Ovary (tissue), 9 donors: ENCODE measurements around the gene ST6GAL1. TPM values are rescaled to one million over a fixed set of nuclear protein-coding genes. Genes with fewer than 3 reads are reported as not detected.
"Not testable (repeated sequence)": the region's sequence is repeated elsewhere in the genome, so short reads cannot be mapped to it uniquely, and the experiment has no call there.

Source experiments
- DNase-seq, 5 donors: peaks; one replicate each; pipeline ENCODE4 v3.0.0-alpha.2; 2019 to 2020
- H3K27ac ChIP-seq, 2 donors: fragments of 200-600 bp; one replicate each; pipeline versions ENCODE4 v1.5.1 to v1.8.0; 2019 to 2022
- H3K27me3 ChIP-seq: fragments of 200-600 bp; one replicate; pipeline ENCODE4 v1.8.0; 2022
- H3K36me3 ChIP-seq: fragments of 200-600 bp; sonication (generic); one replicate; pipeline ENCODE4 v1.5.1; 2019
- H3K4me1 ChIP-seq: one replicate; pipeline ENCODE4 v1.8.1; 2013; ENCODE audit warnings: mild to moderate bottlenecking, moderate library complexity; ENCODE audit not compliant: insufficient read depth
- H3K4me3 ChIP-seq: fragments of 200-600 bp; sonication (generic); one replicate; pipeline ENCODE4 v1.5.1; 2017
- H3K9me3 ChIP-seq, 2 donors: fragments of 200-600 bp in 1 of 2; sonication (generic) in 1 of 2; one replicate each; pipeline versions ENCODE4 v1.5.1 to v1.8.1; 2013 to 2019; ENCODE audit warnings: mild to moderate bottlenecking in 1 of 2, moderate library complexity in 1 of 2
- EP300 ChIP-seq: sonication (generic); formaldehyde crosslinking; IDR thresholded peaks from one replicate; pipeline ENCODE4 v1.6.1; 2017; ENCODE audit warnings: antibody characterized with exemption
- POLR2A ChIP-seq: fragments of 450-650 bp; IDR thresholded peaks from one replicate; pipeline ENCODE4 v1.6.1; 2017; ENCODE audit warnings: antibody characterized with exemption, mild to moderate bottlenecking, moderate library complexity
- WGBS, 3 donors: extraction: QIAGEN DNeasy Blood & Tissue Kit in 1 of 3; methylation state at CpG; one replicate each; pipeline versions ENCODE4 v1.1.5 to v1.1.7; 2013 to 2017; 5-methylcytosine and 5-hydroxymethylcytosine counted together
- intact Hi-C, 4 donors: fragments of 100-400 bp; cut with DNase I; formaldehyde crosslinking; loops; one replicate each; pipeline versions ENCODE4 v1.11.0 to v1.15.1; 2022 to 2023
- polyA plus RNA-seq, 2 donors: library from polyadenylated mRNA; stranded (reverse); fragments of 200-250 nt in 1 of 2; fragments of 350-450 nt in 1 of 2; fragmentation: Illumina TruSeq in 1 of 2; extraction: RNeasy Lipid Tissue Mini Kit (QIAGEN cat#74804) in 1 of 2; gene quantifications; one replicate each; pipeline ENCODE4 v1.2.3, GENCODE V29; 2013 to 2014
- total RNA-seq, 7 donors: library from RNA; depleted of rRNA in 2 of 7; stranded (reverse); fragments of >200 nt in 2 of 7; fragmentation: NEBNext Ultra II Directional in 3 of 7; extraction: Animal tissue kit (Norgen Biotek cat#: 25700) in 3 of 7; gene quantifications; one replicate each; pipeline versions ENCODE4 v1.1.0 to v1.2.4, GENCODE V29; 2016 to 2023
- TF ChIP-seq, protein P1 (sequence below), 3 donors: fragments of 450-650 bp in 2 of 3; fragments of 200-600 bp in 1 of 3; IDR thresholded peaks; one replicate each; pipeline versions ENCODE4 v1.5.1 to v1.8.0; 2016 to 2022; ENCODE audit warnings: antibody characterized with exemption in 3 of 3, mild to moderate bottlenecking in 1 of 3
- donor health status: DM: no; HTN: no; CAD: no; lungs with moderate emphysema.
- donor health status: DM: no; HTN: no; CAD: no.
- donor health status: Bipolar disorder and iron deficiency.
- donor health status: DM: yes; HTN: yes; CAD: no.
- donor health status: DM: no; HTN: no; CAD: no.
- donor health status: DM: yes; HTN: yes; CAD: no.

The ST6GAL1 gene
- total and polyA plus RNA-seq, 9 donors, result 10.6 to 55.2 (median 28.1) TPM

DNA sequence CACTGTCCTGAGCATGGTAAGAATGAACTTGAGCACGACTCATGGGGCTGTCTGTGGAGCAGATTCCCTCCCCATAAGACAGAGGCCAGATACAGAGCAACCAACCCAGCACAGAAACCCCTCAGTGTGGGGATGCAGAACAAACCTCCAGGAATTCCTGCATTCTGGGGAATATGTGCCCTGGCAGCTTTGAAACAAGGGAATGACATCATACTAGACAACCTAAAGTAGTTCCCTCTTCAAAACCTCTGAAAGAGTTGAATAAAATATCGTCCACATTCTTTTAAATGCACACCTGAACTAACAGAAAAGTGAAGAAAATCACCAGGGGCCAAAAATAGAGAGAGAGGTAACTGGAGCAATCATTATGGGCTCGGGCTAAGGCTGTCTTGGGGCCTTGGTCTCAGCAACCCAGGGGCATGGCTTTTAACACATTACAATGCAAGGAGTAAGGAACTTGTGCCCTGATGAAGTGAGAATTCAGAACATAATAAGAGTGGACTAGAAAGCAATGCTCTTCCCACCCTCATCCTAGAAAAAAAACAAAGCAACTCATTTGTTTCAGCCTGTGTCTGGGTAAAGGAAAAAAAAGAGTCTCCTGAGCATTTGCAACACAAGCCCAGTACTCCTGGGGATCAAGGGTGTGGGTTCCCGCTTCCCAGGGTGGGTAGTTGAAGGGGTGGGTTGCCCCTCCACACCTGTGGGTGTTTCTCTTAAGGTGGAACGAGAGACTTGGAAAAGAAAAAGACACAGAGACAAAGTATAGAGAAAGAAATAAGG, 43.9 kb upstream of the ST6GAL1 start:
- H3K36me3 ChIP-seq, result no peaks in the 10 kb centered on the region
- no peak for DNase-seq
- H3K27me3 ChIP-seq, result no peaks in the 10 kb centered on the region
- no peaks in the 10 kb centered on the region for H3K4me1 ChIP-seq
- WGBS, 3 donors, result 64 to 71% (median 69%) methylated on average over 5 of the region's 5 CpGs
- no peaks in the 10 kb centered on the region for H3K9me3 ChIP-seq
- intact Hi-C loops, result no loop called here
- no peak overlapping the region for H3K27ac ChIP-seq
- no peak overlapping the region for H3K4me3 ChIP-seq
- no peak for TF ChIP-seq POLR2A
- TF ChIP-seq EP300, result no peak
- TF ChIP-seq, protein P1, sequence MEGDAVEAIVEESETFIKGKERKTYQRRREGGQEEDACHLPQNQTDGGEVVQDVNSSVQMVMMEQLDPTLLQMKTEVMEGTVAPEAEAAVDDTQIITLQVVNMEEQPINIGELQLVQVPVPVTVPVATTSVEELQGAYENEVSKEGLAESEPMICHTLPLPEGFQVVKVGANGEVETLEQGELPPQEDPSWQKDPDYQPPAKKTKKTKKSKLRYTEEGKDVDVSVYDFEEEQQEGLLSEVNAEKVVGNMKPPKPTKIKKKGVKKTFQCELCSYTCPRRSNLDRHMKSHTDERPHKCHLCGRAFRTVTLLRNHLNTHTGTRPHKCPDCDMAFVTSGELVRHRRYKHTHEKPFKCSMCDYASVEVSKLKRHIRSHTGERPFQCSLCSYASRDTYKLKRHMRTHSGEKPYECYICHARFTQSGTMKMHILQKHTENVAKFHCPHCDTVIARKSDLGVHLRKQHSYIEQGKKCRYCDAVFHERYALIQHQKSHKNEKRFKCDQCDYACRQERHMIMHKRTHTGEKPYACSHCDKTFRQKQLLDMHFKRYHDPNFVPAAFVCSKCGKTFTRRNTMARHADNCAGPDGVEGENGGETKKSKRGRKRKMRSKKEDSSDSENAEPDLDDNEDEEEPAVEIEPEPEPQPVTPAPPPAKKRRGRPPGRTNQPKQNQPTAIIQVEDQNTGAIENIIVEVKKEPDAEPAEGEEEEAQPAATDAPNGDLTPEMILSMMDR (IDR thresholded peaks at IDR 0.05), result no peak

DNA sequence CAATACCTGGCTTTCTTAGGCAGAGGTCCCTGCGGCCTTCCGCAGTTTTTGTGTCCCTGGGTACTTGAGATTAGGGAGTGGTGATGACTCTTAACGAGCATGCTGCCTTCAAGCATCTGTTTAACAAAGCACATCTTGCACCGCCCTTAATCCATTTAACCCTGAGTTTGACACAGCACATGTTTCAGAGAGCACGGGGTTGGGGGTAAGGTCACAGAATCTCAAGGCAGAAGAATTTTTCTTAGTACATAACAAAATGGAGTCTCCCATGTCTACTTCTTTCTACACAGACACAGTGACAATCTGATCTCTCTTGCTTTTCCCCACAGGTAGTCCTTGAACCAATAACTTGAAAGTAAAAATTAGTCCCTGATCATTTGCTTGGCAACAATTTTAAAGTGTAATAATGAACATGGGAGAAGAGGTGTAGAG, 42.8 kb upstream of the ST6GAL1 start:
- H3K9me3 ChIP-seq, DNase-seq, H3K4me3 ChIP-seq, intact Hi-C loops, H3K36me3 ChIP-seq, H3K27me3 ChIP-seq, H3K4me1 ChIP-seq, H3K27ac ChIP-seq: not testable (repeated sequence)
- 27 to 30% methylated on average over 2 to 3 of the region's 5 CpGs; no CpG with 5 or more reads in 1 of the 3 donors for WGBS, 3 donors

DNA sequence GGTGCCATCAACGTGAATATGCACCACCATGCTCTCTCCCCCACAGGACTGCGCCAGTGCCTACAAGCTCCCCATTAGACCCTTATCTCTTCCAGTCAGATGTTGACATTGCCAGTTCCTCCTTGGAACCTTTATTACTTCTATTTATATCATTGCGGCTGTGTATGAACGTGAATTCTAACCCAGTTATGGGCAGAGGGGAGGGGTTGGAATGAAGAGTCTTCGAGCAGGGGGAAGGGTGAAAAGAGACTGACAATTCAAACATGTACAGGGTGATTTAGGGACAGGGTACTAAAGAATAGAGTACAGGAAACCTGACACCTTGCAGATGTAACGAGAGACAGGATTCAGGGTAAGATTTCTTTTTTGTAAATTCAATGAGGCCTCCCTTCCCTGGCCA, 41.8 kb upstream of the ST6GAL1 start:
- Histone ChIP-seq H3K27ac (no peak overlapping the region), H3K4me3 (no peak overlapping the region), H3K9me3 (no peaks in the 10 kb centered on the region), H3K27me3 (no peaks in the 10 kb centered on the region), H3K4me1 (no peaks in the 10 kb centered on the region), H3K36me3 (no peaks in the 10 kb centered on the region)
- TF ChIP-seq, protein P1 (IDR thresholded peaks at IDR 0.05), result no peak
- TF ChIP-seq EP300, result no peak
- no peak for TF ChIP-seq POLR2A
- no peak for DNase-seq
- intact Hi-C loops, result no loop called here
- WGBS, 3 donors, result 12 to 18% (median 17%) methylated on average over 6 of the region's 6 CpGs

DNA sequence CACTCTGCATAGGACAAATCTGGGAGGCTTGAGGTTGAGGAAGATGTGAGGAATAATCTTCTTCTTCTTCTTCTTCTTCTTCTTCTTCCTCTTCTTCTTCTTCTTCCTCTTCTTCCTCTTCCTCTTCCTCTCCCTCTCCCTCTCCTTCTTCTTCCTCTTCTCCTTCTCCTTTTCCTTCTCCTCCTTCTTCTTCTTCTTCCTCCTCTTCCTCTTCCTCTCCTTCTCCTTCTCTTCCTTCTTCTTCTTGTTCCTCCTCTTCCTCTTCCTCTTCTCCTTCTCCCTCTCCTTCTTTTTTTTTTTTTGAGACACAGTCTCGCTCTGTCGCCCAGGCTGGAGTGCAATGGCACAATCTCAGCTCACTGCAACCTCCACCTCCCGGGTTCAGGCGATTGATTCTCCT, 40.6 kb upstream of the ST6GAL1 start:
- H3K4me3 ChIP-seq, intact Hi-C loops, H3K36me3 ChIP-seq, H3K4me1 ChIP-seq, H3K27me3 ChIP-seq, H3K9me3 ChIP-seq, DNase-seq, H3K27ac ChIP-seq: not testable (repeated sequence)
- 90 to 96% (median 95%) methylated on average over 4 of the region's 4 CpGs for WGBS, 3 donors

DNA sequence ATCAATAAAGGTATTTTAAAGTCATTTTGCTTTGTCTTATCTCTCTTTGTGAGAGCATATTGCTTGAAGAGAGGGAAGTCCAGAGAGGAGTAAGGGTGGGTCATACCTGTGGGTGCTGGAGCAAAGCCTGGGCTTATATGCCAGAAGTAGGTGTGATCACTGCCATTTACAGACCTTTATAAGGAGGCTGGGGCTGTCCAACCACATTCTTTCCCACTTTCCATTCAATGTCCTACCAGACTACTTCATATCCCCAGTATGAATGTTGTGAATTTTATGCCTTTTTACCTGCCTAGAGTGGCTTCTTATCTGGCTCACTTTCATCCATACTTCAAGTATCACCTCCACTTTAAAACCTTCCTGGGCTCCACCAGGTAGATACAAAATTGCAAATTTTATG, 39.4 kb upstream of the ST6GAL1 start:
- Histone ChIP-seq H3K9me3 (no peaks in the 10 kb centered on the region), H3K4me3 (no peak overlapping the region), H3K36me3 (no peaks in the 10 kb centered on the region), H3K4me1 (no peaks in the 10 kb centered on the region), H3K27me3 (no peaks in the 10 kb centered on the region), H3K27ac (no peak overlapping the region)
- intact Hi-C loops, result no loop called here
- no peak for TF ChIP-seq EP300
- TF ChIP-seq, protein P1 (IDR thresholded peaks at IDR 0.05), result no peak
- no peak for DNase-seq

DNA sequence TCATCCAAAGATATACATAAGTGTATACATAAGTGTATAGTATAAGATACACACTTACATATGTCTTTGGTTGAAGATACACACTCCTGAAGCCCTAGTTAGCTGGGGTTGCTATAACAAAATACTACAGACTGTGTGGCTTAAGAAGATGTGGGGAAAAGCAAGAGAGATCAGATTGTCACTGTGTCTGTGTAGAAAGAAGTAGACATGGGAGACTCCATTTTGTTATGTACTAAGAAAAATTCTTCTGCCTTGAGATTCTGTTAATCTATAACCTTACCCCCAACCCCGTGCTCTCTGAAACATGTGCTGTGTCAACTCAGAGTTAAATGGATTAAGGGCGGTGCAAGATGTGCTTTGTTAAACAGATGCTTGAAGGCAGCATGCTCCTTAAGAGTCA, 37.3 kb upstream of the ST6GAL1 start:
- H3K36me3 ChIP-seq, H3K9me3 ChIP-seq, H3K4me1 ChIP-seq, intact Hi-C loops, H3K27ac ChIP-seq, H3K27me3 ChIP-seq, H3K4me3 ChIP-seq, DNase-seq: not testable (repeated sequence)
- 17 to 47% methylated on average over 1 to 2 of the region's 2 CpGs; no CpG with 5 or more reads in 1 of the 3 donors for WGBS, 3 donors
